Adrenal gland (tissue), 5 donors: Measurements from ENCODE around the gene HAUS7.

ENCODE experiments used
- POLR2A ChIP-seq, 2 donors: fragments of 450-650 bp; IDR thresholded peaks; one replicate each; pipeline ENCODE4 v1.6.1; 2017; ENCODE audit warnings: antibody characterized with exemption in 2 of 2, mild to moderate bottlenecking in 2 of 2, moderate library complexity in 1 of 2
- TF ChIP-seq, protein P1 (sequence below), 6 experiments: fragments of 450-650 bp in 4 of 6; fragments of 200-600 bp in 2 of 6; sonication (generic) in 1 of 6; IDR thresholded peaks; 1 replicate in 5 of 6; 2 replicates in 1 of 6; pipeline versions ENCODE4 v1.5.1 to v1.8.0; 2016 to 2021; ENCODE audit warnings: antibody characterized with exemption in 6 of 6, mild to moderate bottlenecking in 2 of 6, moderate library complexity in 1 of 6
- donor health status: DM: no; HTN: no; CAD: no.

DNA sequence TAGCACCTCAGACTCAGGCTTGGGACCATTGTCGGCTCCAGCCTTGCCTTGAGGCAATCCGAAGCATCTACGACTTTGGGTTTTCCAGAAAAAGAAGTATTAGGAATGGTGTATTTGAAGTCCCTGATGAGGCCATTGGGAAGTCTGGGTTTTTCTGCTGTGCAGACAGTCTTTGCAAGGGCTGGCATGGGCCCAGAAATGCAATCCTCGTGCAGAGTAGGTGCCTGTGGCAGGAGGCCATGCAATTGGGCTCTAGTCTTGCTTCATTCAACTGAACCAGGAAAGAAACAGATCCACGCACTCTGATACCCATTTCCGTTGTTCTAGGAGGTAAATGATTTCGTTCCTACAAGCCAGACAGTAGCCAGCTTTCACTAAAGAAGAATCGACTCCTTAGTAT, 46.7 kb downstream of the HAUS7 start:
- TF ChIP-seq, protein P1, sequence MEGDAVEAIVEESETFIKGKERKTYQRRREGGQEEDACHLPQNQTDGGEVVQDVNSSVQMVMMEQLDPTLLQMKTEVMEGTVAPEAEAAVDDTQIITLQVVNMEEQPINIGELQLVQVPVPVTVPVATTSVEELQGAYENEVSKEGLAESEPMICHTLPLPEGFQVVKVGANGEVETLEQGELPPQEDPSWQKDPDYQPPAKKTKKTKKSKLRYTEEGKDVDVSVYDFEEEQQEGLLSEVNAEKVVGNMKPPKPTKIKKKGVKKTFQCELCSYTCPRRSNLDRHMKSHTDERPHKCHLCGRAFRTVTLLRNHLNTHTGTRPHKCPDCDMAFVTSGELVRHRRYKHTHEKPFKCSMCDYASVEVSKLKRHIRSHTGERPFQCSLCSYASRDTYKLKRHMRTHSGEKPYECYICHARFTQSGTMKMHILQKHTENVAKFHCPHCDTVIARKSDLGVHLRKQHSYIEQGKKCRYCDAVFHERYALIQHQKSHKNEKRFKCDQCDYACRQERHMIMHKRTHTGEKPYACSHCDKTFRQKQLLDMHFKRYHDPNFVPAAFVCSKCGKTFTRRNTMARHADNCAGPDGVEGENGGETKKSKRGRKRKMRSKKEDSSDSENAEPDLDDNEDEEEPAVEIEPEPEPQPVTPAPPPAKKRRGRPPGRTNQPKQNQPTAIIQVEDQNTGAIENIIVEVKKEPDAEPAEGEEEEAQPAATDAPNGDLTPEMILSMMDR (IDR thresholded peaks at IDR 0.05), result no peak
- TF ChIP-seq POLR2A (IDR thresholded peaks at IDR 0.05), result no peak
